Activated CD4-positive, alpha-beta T cell treated with anti-CD3 and anti-CD28 coated beads, Interleukin-2, amount 10 ng/mL, durations not matched to agents 24 days and 14 days (primary cell): ENCODE results near the gene RBMS3. TPM values are rescaled to one million over a fixed set of nuclear protein-coding genes. Genes with fewer than 3 reads are reported as not detected.

Source experiments
- DNase-seq: peaks from one replicate; pipeline ENCODE4 v3.0.0; 2022
- H3K27ac Mint-ChIP-seq: one replicate; pipeline ENCODE4 v1.8.0; 2022; ENCODE audit warnings: mild to moderate bottlenecking, mixed read lengths
- H3K27me3 Mint-ChIP-seq: one replicate; pipeline ENCODE4 v1.8.0; 2022; ENCODE audit warnings: mixed read lengths
- H3K36me3 Mint-ChIP-seq: one replicate; pipeline ENCODE4 v1.8.0; 2022; ENCODE audit warnings: low read depth, mild to moderate bottlenecking, mixed read lengths
- H3K4me1 Mint-ChIP-seq: one replicate; pipeline ENCODE4 v1.8.0; 2021; ENCODE audit warnings: mixed read lengths
- H3K4me3 Mint-ChIP-seq: one replicate; pipeline ENCODE4 v1.8.0; 2022; ENCODE audit warnings: mild to moderate bottlenecking, moderate library complexity, mixed read lengths
- H3K9me3 Mint-ChIP-seq: one replicate; pipeline ENCODE4 v1.8.0; 2021; ENCODE audit warnings: mixed read lengths
- intact Hi-C: fragments of 100-400 bp; cut with micrococcal nuclease; formaldehyde crosslinking; loops from one replicate; pipeline ENCODE4 v1.15.1; 2023
- total RNA-seq: library from RNA; stranded (reverse); gene quantifications from 2 replicates; pipeline ENCODE4 v1.2.3, GENCODE V29; 2022

The RBMS3 gene
- total RNA-seq, 1 donor from 2014 or later, result 4.3 TPM

DNA sequence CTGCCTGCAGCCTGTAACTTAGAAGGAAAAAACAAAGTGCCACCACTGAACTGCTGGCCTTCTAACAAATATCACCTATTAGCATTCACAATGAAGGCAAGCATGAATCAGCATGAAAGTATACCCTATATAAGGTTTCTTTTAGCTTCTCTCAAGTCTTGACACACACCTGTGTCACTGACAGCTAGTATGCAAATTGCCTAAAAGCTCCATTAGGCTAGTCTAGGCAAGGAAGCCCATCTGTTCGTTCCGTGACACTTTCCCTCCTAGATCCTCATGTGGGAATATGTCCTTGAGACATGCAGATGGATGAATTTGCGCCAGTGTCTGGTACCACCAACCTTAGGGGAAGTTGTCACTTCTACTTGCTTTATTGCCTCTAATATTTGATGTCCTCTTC, 129.3 kb downstream of the RBMS3 start:
- Mint-ChIP-seq H3K4me3 (no peak overlapping the region), H3K4me1 (no peaks in the 10 kb centered on the region)

GRCh38 chr3:29410660-29411405, 130.0 kb downstream of the RBMS3 start:
- Mint-ChIP-seq H3K9me3 (no peaks in the 10 kb centered on the region), H3K27ac (no peak overlapping the region), H3K4me1 (no peaks in the 10 kb centered on the region), H3K4me3 (no peak overlapping the region), H3K27me3 (no peaks in the 10 kb centered on the region), H3K36me3 (no peaks in the 10 kb centered on the region)
- intact Hi-C loops, result no loop called here
- DNase-seq, result no peak

More for the DNA sequence above, 129.3 kb downstream of the RBMS3 start:
- intact Hi-C loops, result no loop called here
- no peaks in the 10 kb centered on the region for H3K36me3 Mint-ChIP-seq
- H3K27me3 Mint-ChIP-seq, result no peaks in the 10 kb centered on the region
- H3K9me3 Mint-ChIP-seq, result no peaks in the 10 kb centered on the region
- no peak overlapping the region for H3K27ac Mint-ChIP-seq
- no peak for DNase-seq

- H3K4me1 Mint-ChIP-seq, result no peaks in the 10 kb centered on the region
- no peaks in the 10 kb centered on the region for H3K27me3 Mint-ChIP-seq
- no peaks in the 10 kb centered on the region for H3K36me3 Mint-ChIP-seq
- intact Hi-C loops, result no loop called here
- no peak overlapping the region for H3K4me3 Mint-ChIP-seq
- no peak overlapping the region for H3K27ac Mint-ChIP-seq
- no peaks in the 10 kb centered on the region for H3K9me3 Mint-ChIP-seq
- no peak for DNase-seq
Observed at GRCh38 chr3:29412110-29412509, 131.2 kb downstream of the RBMS3 start.

DNA sequence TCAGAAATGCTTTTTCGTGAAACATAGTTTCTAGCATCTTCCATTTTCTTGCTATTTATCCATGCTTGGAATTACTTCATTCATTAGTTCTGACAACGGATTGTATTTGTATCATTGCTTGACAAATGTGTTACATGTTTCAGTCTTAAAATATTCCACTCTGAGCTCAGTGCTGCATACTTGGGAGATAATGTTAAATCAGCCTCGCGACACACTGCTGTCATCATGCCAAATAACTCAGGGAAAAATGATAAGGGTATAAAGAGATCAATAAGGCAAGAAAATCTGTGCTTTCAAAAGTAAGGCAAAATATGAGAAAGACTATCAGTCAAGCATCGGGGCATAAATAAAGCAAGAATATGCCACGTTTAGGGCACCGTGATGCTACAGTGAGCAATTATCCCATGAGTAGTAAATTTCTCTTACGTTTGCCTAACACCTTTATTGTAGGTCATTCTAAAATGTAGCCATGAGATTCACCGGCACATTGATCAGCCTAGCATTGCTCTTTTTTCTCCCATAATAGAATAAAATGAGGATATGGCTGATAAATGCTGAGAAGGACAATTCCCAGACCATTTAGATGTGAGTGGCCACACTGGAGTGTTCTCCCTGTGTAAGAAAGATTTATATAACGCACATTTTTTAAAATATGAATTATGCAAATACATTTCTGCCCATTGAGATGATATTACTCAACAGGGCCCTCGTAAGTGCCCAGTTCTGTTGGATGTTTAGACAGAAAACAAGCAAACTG, 133.8 kb downstream of the RBMS3 start:
- no peaks in the 10 kb centered on the region for H3K4me1 Mint-ChIP-seq
- no peaks in the 10 kb centered on the region for H3K27me3 Mint-ChIP-seq
- no peak overlapping the region for H3K4me3 Mint-ChIP-seq
- intact Hi-C loops, result no loop called here
- DNase-seq, result no peak
- H3K36me3 Mint-ChIP-seq, result no peaks in the 10 kb centered on the region
- H3K9me3 Mint-ChIP-seq, result no peaks in the 10 kb centered on the region
- H3K27ac Mint-ChIP-seq, result no peak overlapping the region

GRCh38 chr3:29415482-29416223, 134.8 kb downstream of the RBMS3 start:
- intact Hi-C loops, result no loop called here
- H3K27ac Mint-ChIP-seq, result no peak overlapping the region

GRCh38 chr3:29416514-29416913, 135.6 kb downstream of the RBMS3 start:
- Mint-ChIP-seq H3K27ac (no peak overlapping the region), H3K9me3 (no peaks in the 10 kb centered on the region), H3K36me3 (no peaks in the 10 kb centered on the region), H3K27me3 (no peaks in the 10 kb centered on the region), H3K4me1 (no peaks in the 10 kb centered on the region), H3K4me3 (no peak overlapping the region)
- no peak for DNase-seq
- intact Hi-C loops, result no loop called here

More at GRCh38 chr3:29415482-29416223, 134.8 kb downstream of the RBMS3 start:
- H3K4me1 Mint-ChIP-seq, result no peaks in the 10 kb centered on the region
- no peak overlapping the region for H3K4me3 Mint-ChIP-seq
- no peak for DNase-seq
- H3K27me3 Mint-ChIP-seq, result no peaks in the 10 kb centered on the region
- no peaks in the 10 kb centered on the region for H3K36me3 Mint-ChIP-seq
- no peaks in the 10 kb centered on the region for H3K9me3 Mint-ChIP-seq

DNA sequence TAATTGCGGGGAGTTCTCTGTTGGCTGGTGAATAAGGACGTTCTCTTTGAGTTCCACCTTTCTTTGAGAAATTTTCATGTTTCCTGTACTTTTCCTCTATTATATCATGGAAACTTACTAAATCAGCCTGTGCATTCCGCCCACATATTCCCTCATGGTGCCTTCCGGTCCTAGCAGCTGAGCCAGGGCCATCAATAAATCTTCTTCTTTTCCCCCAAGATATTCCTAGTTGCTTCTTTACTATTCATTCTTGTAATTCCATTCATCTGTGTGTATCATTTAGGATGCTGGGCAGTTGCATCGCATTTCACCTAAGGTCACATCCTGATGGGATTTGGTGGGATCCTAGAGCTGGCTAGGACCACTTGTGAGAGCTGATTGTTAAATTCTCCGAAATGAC, 139.2 kb downstream of the RBMS3 start:
- Mint-ChIP-seq H3K27me3 (no peaks in the 10 kb centered on the region), H3K9me3 (no peaks in the 10 kb centered on the region), H3K36me3 (no peaks in the 10 kb centered on the region), H3K4me1 (no peaks in the 10 kb centered on the region), H3K4me3 (no peak overlapping the region), H3K27ac (no peak overlapping the region)
- intact Hi-C loops, result no loop called here
- no peak for DNase-seq

- no peaks in the 10 kb centered on the region for H3K9me3 Mint-ChIP-seq
- no peak for DNase-seq
- no peak overlapping the region for H3K4me3 Mint-ChIP-seq
- no peak overlapping the region for H3K27ac Mint-ChIP-seq
- H3K27me3 Mint-ChIP-seq, result no peaks in the 10 kb centered on the region
- H3K4me1 Mint-ChIP-seq, result no peaks in the 10 kb centered on the region
- intact Hi-C loops, result no loop called here
- H3K36me3 Mint-ChIP-seq, result no peaks in the 10 kb centered on the region
Observed at GRCh38 chr3:29426302-29427226, 145.7 kb downstream of the RBMS3 start.

DNA sequence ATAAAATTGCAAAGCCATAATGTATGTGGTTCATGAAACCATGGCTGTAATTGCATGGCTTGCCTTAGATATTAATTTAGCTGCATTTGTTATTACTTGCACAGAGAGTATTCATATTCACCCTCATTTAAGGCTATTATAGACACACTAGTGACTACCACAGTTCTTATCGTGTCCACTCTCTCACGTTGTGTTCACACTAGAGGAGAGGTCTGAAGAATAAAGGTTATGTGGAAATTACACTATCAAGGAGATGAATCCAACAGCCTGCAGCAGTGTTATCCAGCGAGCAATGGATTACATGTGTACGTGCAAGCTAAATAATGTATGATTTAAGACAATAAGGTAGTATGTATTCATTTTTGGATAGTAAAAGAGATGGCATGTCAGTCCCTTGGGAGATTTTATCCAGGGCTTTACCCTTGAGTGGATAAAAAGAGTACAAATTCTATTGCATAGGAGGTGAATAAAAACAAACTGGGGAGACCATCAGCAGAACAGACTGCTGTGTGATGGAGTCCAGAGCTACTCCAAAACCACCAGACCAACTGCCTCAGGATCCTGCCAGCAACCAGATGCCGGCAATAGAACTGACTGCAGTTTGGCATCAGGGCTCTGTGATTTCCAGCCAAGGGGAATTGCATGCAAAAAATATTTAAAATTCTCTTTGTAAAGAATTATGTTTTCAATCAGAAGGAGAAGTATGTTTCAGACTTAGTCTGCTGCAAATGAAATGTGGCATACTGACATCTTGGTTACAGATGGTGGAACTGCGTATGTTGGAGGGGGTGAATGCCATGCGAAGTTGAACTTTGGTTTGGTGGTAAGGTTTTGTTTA, 146.6 kb downstream of the RBMS3 start:
- no peak overlapping the region for H3K4me3 Mint-ChIP-seq
- no peaks in the 10 kb centered on the region for H3K27me3 Mint-ChIP-seq
- no peaks in the 10 kb centered on the region for H3K9me3 Mint-ChIP-seq
- no peak for DNase-seq
- no peaks in the 10 kb centered on the region for H3K36me3 Mint-ChIP-seq
- no peak overlapping the region for H3K27ac Mint-ChIP-seq
- H3K4me1 Mint-ChIP-seq, result no peaks in the 10 kb centered on the region
- intact Hi-C loops, result no loop called here

DNA sequence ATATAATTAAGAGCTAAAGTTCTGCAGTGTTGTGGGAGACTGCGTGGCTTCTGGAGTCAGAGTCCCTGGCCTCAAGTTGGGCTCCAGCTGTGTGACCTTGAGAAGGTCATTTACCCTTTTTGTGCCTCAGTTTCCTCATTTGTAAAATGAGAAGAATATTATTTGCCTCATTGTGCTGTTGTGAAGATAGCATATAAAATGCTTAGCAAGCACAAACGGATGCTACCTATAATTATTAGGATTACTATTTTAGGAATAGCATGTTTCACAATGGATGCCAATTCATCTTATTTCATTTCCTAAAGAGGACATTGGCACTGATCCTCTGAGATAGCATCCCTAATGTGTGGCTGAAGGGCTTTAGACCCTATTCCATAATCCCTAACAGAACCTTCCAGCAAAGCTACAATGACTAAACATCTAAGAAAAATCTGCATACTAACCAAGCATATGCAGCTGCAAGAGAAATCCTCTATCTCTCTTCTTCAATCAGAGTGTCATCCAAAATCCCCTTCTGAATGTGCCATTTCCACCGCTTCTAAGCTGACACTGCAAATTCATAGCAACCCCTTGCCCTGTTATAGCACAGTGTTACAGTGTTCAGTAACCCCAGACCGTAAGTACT, 148.3 kb downstream of the RBMS3 start:
- intact Hi-C loops, result no loop called here

DNA sequence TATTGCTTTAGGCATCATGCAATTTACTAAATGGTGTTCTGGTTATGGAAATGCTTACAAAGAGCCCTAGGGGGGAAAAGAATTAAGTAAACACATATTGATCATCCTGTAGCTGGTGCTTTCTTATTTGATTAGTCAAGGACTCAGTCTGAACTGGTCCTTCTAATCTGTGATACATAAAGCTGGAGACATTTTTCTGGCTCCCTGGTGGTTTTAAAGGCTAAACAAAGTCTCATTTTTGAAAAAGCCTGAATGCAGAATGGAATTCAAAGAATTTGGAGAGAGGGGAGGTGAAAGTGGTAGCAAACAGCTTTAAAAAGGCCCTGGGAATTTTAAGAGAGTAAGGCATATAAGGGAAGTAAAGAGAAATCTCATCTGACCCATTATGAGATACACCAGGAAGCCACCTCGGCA, 149.7 kb downstream of the RBMS3 start:
- H3K36me3 Mint-ChIP-seq, result no peaks in the 10 kb centered on the region
- H3K27me3 Mint-ChIP-seq, result no peaks in the 10 kb centered on the region
- H3K4me1 Mint-ChIP-seq, result no peaks in the 10 kb centered on the region
- no peak overlapping the region for H3K4me3 Mint-ChIP-seq
- H3K9me3 Mint-ChIP-seq, result no peaks in the 10 kb centered on the region
- H3K27ac Mint-ChIP-seq, result no peak overlapping the region
- intact Hi-C loops, result no loop called here
- no peak for DNase-seq

More for the DNA sequence above, 148.3 kb downstream of the RBMS3 start:
- no peaks in the 10 kb centered on the region for H3K27me3 Mint-ChIP-seq
- no peak overlapping the region for H3K27ac Mint-ChIP-seq
- no peak for DNase-seq
- no peak overlapping the region for H3K4me3 Mint-ChIP-seq
- no peaks in the 10 kb centered on the region for H3K9me3 Mint-ChIP-seq
- H3K4me1 Mint-ChIP-seq, result no peaks in the 10 kb centered on the region
- no peaks in the 10 kb centered on the region for H3K36me3 Mint-ChIP-seq

- Mint-ChIP-seq H3K27ac (no peak overlapping the region), H3K4me1 (peaks cover 6% of the 10 kb centered on the region), H3K9me3 (no peaks in the 10 kb centered on the region), H3K27me3 (peaks cover 8% of the 10 kb centered on the region), H3K4me3 (no peak overlapping the region), H3K36me3 (peaks cover 3% of the 10 kb centered on the region)
- intact Hi-C loops, result no loop called here
- DNase-seq, result no peak
Observed at GRCh38 chr3:29436612-29437323, 155.9 kb downstream of the RBMS3 start.
